ENCODE results near the gene BRD4. TPM values are rescaled to one million over a fixed set of nuclear protein-coding genes. Genes with fewer than 3 reads are reported as not detected.

Gene BRD4
- total and polyA plus RNA-seq, 2 experiments from 2014 or later = 63.8 to 115 TPM

- no peak for TF ChIP-seq EZH2phosphoT487 (IDR thresholded peaks at IDR 0.05; ENCODE audit: unreplicated experiment)
- TF ChIP-seq POLR2AphosphoS5 (IDR thresholded peaks at IDR 0.05; ENCODE audit: low read depth) = no peak
- TF ChIP-seq CTCF (conservative IDR thresholded peaks at IDR 0.05; ENCODE audit: low read depth in 2 of 2) = no peak
- no peak for TF ChIP-seq EZH2 (IDR thresholded peaks at IDR 0.05; ENCODE audit: low read depth, unreplicated experiment)
- TF ChIP-seq, protein P1, sequence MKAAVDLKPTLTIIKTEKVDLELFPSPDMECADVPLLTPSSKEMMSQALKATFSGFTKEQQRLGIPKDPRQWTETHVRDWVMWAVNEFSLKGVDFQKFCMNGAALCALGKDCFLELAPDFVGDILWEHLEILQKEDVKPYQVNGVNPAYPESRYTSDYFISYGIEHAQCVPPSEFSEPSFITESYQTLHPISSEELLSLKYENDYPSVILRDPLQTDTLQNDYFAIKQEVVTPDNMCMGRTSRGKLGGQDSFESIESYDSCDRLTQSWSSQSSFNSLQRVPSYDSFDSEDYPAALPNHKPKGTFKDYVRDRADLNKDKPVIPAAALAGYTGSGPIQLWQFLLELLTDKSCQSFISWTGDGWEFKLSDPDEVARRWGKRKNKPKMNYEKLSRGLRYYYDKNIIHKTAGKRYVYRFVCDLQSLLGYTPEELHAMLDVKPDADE (IDR thresholded peaks at IDR 0.05) = no peak
- TF ChIP-seq JUNB (IDR thresholded peaks at IDR 0.05; ENCODE audit: unreplicated experiment) = no peak
- TF ChIP-seq ZNF331 (CRISPR knock-in tag; IDR thresholded peaks at IDR 0.05; ENCODE audit: low read depth) = no peak
- no peak for TF ChIP-seq CREB1 (CRISPR knock-in tag; IDR thresholded peaks at IDR 0.05; ENCODE audit: low read depth)
- TF ChIP-seq REST (IDR thresholded peaks at IDR 0.05; ENCODE audit: unreplicated experiment) = no peak
- TF ChIP-seq NANOG (IDR thresholded peaks at IDR 0.05; ENCODE audit: borderline replicate concordance) = no peak
- no peak for TF ChIP-seq ZNF114 (CRISPR knock-in tag; IDR thresholded peaks at IDR 0.05)
Measured at GRCh38 chr19:15187026-15188007, 145.0 kb downstream of the BRD4 start (continued).

Small RNA genes within 50 kb of the gene (small RNA-seq; reads per million reads assigned to genes)
- not detected for gene AC005776.1 (ENCODE audit: low replicate concordance)

Other genes with a start within 250 kb of the BRD4 start
- gene SYDE1, start 225.1 kb downstream of the BRD4 start, total RNA-seq (2014; rRNA removed; shearing (Covaris generic)) = 14.3 and 21.4 TPM in 2 replicates
- 3.4 and 4.1 TPM in 2 replicates for gene SYDE1, start 225.1 kb downstream of the BRD4 start, polyA plus RNA-seq (2016; fragmentation: Nextera tagmentation; extraction: Ambion mirVana)
- gene NOTCH3, start 131.5 kb downstream of the BRD4 start, total RNA-seq (2014; rRNA removed; shearing (Covaris generic)) = 151 and 172 TPM in 2 replicates
- gene NOTCH3, start 131.5 kb downstream of the BRD4 start, polyA plus RNA-seq (2016; fragmentation: Nextera tagmentation; extraction: Ambion mirVana) = 24.3 and 25.0 TPM in 2 replicates
- 15.0 and 24.8 TPM in 2 replicates for gene EPHX3, start 100.1 kb downstream of the BRD4 start, total RNA-seq (2014; rRNA removed; shearing (Covaris generic))
- gene EPHX3, start 100.1 kb downstream of the BRD4 start, polyA plus RNA-seq (2016; fragmentation: Nextera tagmentation; extraction: Ambion mirVana) = 19.7 and 19.8 TPM in 2 replicates
- gene AKAP8, start 47.2 kb upstream of the BRD4 start, total RNA-seq (2014; rRNA removed; shearing (Covaris generic)) = 26.4 and 36.5 TPM in 2 replicates
- gene AKAP8, start 47.2 kb upstream of the BRD4 start, polyA plus RNA-seq (2016; fragmentation: Nextera tagmentation; extraction: Ambion mirVana) = 22.4 and 25.2 TPM in 2 replicates
- gene AKAP8L, start 86.4 kb upstream of the BRD4 start, total RNA-seq (2014; rRNA removed; shearing (Covaris generic)) = 143 and 165 TPM in 2 replicates
- gene AKAP8L, start 86.4 kb upstream of the BRD4 start, polyA plus RNA-seq (2016; fragmentation: Nextera tagmentation; extraction: Ambion mirVana) = 72.2 and 78.8 TPM in 2 replicates
- 29.0 and 39.5 TPM in 2 replicates for gene WIZ, start 117.4 kb upstream of the BRD4 start, total RNA-seq (2014; rRNA removed; shearing (Covaris generic))
- gene WIZ, start 117.4 kb upstream of the BRD4 start, polyA plus RNA-seq (2016; fragmentation: Nextera tagmentation; extraction: Ambion mirVana) = 8.9 and 10.3 TPM in 2 replicates
- 1.3 and 1.9 TPM in 2 replicates for gene RASAL3, start 132.0 kb upstream of the BRD4 start, total RNA-seq (2014; rRNA removed; shearing (Covaris generic))
- 1.6 and 1.8 TPM in 2 replicates for gene RASAL3, start 132.0 kb upstream of the BRD4 start, polyA plus RNA-seq (2016; fragmentation: Nextera tagmentation; extraction: Ambion mirVana)
- not detected in 2 replicates for gene PGLYRP2, start 147.0 kb upstream of the BRD4 start, total RNA-seq (2014; rRNA removed; shearing (Covaris generic))
- gene PGLYRP2, start 147.0 kb upstream of the BRD4 start, polyA plus RNA-seq (2016; fragmentation: Nextera tagmentation; extraction: Ambion mirVana) = not detected in 2 replicates
- 0.19 and 1.5 TPM in 2 replicates for gene CYP4F22, start 176.0 kb upstream of the BRD4 start, total RNA-seq (2014; rRNA removed; shearing (Covaris generic))
- 0.24 and 0.35 TPM in 2 replicates for gene CYP4F22, start 176.0 kb upstream of the BRD4 start, polyA plus RNA-seq (2016; fragmentation: Nextera tagmentation; extraction: Ambion mirVana)